Stromal cell of bone marrow (primary cell): Measurements from ENCODE around the gene BRWD1.
"Not testable (repeated sequence)": the region's sequence is repeated elsewhere in the genome, so short reads cannot be mapped to it uniquely, and the experiment has no call there.

Source experiments
- DNase-seq: peaks from one replicate; pipeline ENCODE4 v3.0.0-alpha.2; 2012; ENCODE audit warnings: low read depth

The BRWD1 gene

DNA sequence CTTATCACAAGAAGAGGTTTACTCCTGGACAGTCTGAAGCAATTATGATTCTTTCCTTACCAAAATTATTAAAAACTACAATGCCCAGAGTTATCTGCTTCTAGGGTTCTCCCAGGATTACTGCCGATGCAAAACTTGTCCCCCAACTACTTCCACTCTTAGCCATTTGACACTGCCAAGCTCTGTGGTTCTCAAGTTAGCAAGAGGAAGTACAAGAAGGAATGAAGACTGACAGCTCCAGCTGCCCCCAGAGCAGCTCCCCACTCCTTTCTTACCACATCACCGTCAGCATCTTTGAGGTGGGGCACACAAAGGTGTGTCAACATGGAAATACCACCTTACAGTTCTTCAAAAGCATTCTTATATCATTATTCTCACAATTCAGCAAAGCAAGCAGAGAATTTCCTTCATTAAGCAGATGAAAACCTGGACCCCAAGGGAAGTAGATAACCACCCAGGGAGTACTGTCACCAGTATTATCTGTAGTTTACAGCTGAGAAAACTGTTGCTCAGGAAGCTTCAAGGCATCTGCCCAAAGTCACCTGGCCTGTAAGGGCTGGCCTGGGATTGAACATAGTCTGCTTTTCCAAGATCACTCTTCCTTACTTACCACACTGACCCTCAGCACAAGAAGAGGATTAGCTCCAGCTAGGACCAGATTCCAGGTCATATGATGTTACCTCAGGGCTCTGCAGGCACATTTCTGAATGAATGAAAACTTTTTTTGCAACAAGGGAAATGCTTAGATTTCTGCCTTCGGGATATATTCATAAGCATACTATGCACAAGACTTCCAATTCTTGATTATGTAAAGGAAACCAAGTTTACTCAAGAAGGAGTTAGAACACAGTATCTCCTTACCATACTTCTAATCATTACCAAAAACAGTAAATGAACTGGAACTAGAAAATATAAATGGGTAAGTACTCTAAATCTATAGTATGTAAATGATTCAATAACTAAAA lies 139.4 kb downstream of the BRWD1 start:
- DNase-seq, result no peak

GRCh38 chr21:39169906-39170305 lies 143.5 kb downstream of the BRWD1 start:
- DNase-seq, result no peak

DNA sequence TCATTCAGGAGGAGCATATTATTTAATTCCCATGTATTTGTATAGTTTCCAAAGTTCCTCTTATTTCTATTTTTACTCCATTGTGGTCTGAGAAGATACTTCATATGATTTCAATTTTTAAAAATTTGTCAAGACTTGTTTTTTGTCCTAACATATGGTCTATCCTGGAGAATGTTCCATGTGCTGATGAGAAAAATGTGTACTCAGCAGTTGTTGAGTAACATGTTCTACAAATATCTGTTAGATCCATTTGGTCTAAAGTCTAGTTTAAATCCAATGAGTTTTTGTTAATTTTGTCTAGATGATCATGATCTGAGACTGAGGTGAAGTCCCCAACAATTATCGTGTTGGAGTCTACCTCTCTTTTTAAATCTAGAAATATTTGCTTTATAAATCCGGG lies 144.6 kb downstream of the BRWD1 start:
- DNase-seq, result no peak

DNA sequence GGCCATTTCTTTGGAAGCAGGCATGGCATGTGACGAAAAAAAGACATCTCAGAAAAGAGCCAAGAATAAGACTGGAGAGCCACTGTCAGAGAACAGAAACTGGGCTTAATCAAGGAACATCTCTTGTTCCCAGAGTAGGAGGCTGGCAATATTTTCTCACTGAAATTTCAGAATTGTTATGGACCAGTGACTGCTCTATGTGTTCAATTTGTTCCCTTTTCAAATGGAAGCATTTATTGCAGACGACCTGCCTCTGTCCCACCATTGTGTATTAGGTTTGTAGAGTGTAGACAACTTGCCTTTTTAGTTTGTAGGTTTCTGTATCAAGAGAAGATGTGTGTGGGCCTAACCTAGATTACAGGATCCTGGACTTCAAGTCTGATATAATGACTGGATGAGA lies 148.9 kb downstream of the BRWD1 start:
- no peak for DNase-seq

DNA sequence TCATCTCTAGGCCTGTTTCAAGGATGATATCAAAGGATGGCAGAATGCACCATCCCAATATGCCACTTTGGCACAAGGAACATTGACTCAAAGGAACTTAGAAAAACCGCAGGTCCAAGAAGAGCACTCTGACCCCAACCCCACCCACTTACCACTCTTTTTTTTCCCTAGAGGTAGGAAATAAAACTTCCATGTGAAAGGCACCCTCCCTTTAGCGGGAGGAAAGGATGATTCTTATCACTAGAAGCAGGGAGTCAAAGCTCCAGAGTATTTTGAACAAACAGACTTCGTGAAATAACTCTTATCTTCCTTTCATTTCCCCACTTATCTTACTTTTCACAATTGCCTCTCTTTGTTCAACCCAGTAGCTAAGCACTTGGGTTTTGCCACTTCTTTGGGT lies 152.4 kb downstream of the BRWD1 start:
- DNase-seq, result no peak

DNA sequence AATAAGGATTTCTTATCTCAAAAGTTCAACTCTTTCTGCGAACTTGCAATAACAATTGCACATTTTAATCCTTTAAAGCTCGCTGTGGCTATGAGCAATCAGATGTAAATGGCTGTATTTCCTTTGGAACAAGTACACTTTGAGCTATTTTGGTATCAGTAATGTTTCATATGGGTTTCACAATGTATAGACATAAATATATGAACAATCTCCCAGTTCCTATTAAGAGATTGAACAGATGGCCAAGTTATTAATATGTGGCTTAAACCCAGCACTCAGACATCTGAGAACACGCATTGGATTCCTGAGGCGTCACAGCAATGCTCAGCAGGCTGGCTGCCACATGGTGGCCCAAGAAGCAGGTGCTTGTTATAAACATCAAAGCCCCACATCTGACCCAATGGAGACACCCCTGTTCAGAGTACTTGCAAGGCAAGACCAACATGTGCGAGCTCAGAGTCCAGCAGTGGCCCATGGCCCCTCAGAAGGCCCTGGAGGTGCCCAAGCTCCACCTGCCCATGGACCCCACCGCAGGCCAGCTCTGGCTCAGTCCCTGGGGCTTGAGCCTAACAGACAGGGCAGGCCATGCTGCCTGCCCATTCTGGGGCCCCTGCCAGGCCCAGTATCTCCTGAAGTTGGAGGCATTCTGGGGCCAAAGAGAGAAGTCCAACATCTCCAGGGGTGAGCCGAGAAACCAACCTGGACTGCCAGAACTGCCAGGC lies 153.9 kb downstream of the BRWD1 start:
- DNase-seq, result no peak

DNA sequence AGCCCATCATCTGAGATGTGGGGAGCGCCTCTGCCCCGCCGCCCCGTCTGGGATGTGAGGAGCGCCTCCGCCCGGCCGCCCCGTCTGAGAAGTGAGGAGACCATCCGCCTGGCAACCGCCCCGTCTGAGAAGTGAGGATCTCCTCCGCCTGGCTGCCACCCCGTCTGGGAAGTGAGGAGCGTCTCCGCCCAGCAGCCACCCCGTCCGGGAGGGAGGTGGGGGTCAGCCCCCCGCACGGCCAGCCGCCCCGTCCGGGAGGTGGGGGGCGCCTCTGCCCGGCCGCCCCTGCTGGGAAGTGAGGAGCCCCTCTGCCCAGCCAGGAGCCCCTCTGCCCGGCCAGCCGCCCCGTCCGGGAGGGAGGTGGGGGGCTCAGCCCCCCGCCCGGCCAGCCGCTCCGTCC lies 156.2 kb downstream of the BRWD1 start:
- DNase-seq, result not testable (repeated sequence)

GRCh38 chr21:39156024-39156423 lies 157.4 kb downstream of the BRWD1 start:
- no peak for DNase-seq

DNA sequence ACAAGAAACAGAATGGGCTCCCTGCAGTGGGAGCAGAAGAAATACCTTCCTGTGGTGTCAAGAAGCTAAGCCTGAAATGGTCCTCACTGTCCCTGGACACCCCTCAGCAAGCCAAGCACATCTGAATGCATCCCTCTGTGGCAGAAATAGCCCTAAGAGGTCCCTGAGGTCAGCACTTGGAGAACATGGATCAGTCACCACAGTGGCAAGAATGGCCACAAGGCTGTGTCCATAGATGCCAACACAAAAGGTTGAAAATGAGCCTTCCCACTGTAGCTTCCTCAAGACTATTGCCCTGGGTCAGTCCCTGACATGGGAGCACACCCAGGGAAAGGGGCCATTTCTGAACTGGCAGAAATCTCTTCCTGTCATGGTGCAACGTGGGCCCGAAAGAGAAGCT lies 157.9 kb downstream of the BRWD1 start:
- no peak for DNase-seq

- DNase-seq, result no peak
Measured at GRCh38 chr21:39153842-39154241, 159.6 kb downstream of the BRWD1 start.

GRCh38 chr21:39153373-39153772 lies 160.1 kb downstream of the BRWD1 start:
- no peak for DNase-seq

- peak; percentile 11 for DNase-seq
Measured at GRCh38 chr21:39152271-39152670, 161.2 kb downstream of the BRWD1 start.

DNA sequence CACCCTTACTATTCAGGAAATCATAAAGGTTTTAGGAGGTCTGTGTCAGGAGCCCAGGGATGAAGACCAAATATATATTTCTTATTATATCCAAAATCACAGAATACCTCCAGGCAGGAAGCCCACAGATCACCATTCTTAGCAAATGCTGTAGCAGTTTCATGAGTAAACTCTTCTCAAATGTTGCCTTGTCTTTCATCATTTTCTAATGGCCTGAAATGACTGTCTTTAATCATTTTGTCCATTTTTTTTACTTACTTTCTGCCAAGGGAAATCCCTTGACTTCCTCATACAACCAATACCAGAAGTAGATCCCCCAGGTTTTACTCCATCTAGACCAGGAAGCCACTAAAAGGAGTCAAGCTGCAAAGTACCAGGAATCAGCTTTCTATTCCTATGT lies 162.6 kb downstream of the BRWD1 start:
- no peak for DNase-seq

GRCh38 chr21:39150316-39150715 lies 163.1 kb downstream of the BRWD1 start:
- DNase-seq, result no peak

DNA sequence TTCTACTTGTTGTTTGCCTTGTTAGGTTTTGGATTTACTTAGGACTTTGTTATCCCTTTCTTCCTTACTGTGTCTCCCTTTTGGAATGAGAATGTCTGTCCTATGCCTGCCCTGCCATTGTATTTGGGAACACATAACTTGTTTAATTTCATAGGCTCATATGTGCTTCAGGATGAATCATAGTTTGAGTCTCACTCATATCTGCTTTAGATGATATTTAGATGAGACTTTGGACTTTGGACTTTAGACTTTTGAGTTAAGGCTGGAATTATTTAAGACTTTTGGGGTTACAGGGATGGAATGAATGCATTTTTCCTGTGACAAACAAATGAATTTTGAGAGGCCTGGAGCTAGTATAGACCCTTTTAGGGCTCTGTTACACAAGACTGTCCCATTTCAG lies 163.6 kb downstream of the BRWD1 start:
- no peak for DNase-seq

GRCh38 chr21:39148975-39149374 lies 164.5 kb downstream of the BRWD1 start:
- no peak for DNase-seq

GRCh38 chr21:39144191-39144590 lies 169.2 kb downstream of the BRWD1 start:
- no peak for DNase-seq

- no peak for DNase-seq
Measured at GRCh38 chr21:39142972-39143371, 170.5 kb downstream of the BRWD1 start.

GRCh38 chr21:39141502-39141901 lies 171.9 kb downstream of the BRWD1 start:
- DNase-seq, result no peak

- DNase-seq, result no peak
Measured at GRCh38 chr21:39137248-39138178, 175.9 kb downstream of the BRWD1 start.

GRCh38 chr21:39136711-39137110 lies 176.7 kb downstream of the BRWD1 start:
- DNase-seq, result no peak

DNA sequence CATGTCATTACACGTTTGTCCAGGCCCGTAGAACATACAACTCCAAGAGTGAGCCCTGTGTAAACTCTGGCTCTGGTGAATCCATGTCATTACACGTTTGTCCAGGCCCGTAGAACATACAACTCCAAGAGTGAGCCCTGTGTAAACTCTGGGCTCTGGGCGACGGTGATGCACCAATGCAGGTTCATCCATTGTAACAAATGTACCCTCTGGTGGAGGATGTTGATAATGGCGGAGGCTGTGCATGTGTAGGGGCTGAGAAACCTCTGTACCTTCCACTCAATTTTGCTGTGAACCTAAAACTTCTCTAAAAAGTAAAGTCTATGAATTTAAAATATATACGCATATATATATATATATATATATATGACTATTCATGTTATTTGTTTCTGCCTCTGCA lies 177.3 kb downstream of the BRWD1 start:
- DNase-seq, result not testable (repeated sequence)
